ENCODE data around the gene PRADC1.
"Not testable (repeated sequence)": the region's sequence is repeated elsewhere in the genome, so short reads cannot be mapped to it uniquely, and the experiment has no call there.

Gene PRADC1

DNA sequence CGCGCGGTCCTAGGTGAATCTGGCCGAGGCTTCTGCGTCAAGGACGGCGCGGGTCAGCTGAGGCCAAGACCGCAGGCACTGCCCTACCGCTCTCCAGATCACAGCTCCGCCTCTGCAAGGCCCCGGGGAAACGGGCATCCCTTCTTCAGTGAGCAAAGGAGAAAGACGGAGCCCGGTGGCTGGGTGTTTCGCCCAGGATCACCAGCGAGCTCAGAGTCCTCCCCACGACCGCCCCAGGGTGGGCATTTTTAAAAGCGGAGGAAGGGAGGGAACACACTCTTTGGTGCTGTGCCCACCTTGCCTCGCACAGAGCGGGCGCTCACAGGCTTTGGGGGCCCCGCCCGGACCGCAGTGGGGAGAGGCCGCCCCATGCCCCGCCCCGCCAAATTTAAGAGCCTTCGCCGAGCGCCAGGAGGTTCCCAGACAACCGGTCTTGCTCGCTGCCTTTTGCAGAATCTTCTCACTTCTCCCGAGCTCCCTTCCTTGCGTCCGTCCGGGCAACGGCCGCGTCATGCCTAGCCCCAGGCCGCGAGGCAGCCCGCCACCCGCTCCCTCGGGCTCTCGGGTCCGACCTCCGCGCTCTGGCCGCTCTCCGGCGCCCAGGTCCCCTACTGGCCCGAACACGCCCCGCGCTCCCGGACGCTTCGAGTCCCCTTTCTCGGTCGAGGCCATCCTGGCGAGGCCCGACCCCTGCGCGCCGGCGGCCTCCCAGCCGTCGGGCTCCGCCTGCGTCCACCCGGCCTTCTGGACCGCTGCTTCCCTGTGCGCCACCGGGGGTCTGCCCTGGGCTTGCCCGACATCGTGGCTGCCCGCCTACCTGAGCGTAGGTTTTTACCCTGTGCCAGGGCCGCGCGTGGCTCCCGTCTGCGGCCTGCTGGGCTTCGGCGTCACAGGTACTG is 30.6 kb downstream of the PRADC1 start, which contains the start of gene NOTO:
Gene NOTO (plus strand): TSS at position 419 of the 899 bp plus-strand sequence. CDS start 93 bp downstream, at position 512.
- DNase-seq, result peak; percentile 19
- ATAC-seq, result peak; percentile 47

DNA sequence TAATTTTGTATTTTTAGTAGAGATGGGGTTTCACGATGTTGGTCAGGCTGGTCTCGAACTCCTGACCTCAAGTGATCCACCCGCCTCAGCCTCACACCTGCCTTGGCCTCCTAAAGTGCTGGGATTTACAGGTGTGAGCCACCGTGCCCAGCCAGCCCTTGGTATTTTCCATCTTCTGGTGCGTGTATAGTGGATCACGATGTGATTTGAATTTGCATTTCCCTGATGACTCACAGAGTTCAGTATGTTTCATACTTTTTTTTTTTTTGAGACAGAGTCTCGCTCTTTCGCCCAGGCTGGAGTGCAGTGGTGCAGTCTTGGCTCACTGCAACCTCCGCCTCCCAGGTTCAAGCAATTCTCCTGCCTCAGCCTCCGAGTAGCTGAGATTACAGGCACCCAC is 32.8 kb downstream of the PRADC1 start:
- DNase-seq, result not testable (repeated sequence)
- peak; percentile 31 for ATAC-seq

DNA sequence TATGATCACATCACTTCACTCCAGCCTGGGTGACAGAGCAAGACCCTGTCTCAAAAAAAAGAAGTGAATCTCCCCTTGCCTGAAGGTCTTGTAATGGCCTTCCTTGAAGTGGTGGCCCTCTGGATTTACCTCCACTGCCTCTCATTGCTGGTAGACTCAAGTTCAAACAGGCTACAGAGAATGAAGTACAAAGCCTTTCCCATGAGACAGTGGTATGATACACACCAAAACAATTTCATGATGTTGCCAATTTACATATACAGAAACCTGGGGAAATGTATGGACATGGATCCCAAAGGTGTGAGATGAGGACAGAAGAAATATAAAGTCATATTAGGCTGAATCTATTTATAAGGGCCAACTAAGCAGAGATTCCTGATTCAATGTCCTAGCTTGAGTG is 35.5 kb downstream of the PRADC1 start:
- no peak for DNase-seq

DNA sequence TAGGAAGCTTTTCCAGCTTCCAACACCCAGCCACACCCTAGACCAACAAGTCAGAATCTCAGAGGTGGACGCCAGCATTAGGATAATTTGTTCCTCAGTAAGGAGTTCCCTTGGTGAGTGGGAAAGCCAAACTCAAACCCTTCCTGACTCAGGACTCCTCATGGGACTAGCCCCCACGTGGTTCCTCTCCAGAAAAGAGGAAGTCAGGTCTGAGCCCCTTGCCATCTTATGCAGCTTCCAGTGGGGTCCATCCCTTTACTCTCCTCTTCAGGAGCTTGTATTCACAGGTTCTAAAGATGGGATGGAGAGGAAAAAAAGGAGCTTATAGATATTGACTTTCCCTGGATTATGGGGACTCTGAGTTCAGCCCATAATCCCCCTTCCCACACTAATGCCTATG is 45.5 kb downstream of the PRADC1 start:
- no peak for DNase-seq

More for the DNA sequence above, 35.5 kb downstream of the PRADC1 start:
- ATAC-seq, result no peak

DNA sequence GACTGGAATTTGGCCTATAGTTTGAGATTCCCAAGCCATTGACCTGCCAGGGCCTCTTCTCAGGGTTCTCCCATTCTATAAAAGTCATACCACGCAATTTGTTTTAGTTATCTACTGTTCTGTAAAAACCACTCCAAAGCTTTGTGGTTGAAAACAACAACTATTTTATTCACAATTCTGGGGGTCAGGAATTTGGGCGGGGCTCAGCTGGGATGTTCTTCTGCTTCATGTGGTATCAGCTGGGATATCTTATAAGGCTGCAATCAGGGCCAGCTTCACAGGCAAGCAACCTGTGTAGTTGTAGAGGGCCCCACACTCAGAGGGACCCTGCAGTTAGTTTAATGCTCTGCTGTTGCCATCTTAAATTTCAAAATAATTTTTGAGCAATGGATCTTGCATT is 47.1 kb downstream of the PRADC1 start:
- ATAC-seq (no peak), DNase-seq (no peak)

More for the DNA sequence above, 45.5 kb downstream of the PRADC1 start:
- no peak for ATAC-seq

Measured in stimulated activated naive CD8-positive, alpha-beta T cell treated with anti-CD3 and anti-CD28 coated beads, Interleukin-15, Interleukin-2, amounts not matched to agents 100 U/mL and 50 U/mL, for 24 hours (primary cell).